NCI-H1417 (cell line): ENCODE data around the gene FLNA.
"Not testable (repeated sequence)": the region's sequence is repeated elsewhere in the genome, so short reads cannot be mapped to it uniquely, and the experiment has no call there.

Source experiments
- DNase-seq, 3 experiments: peaks; one replicate each; lab custom pipeline; 2025; lab: John Stamatoyannopoulos, UW

The FLNA gene

DNA sequence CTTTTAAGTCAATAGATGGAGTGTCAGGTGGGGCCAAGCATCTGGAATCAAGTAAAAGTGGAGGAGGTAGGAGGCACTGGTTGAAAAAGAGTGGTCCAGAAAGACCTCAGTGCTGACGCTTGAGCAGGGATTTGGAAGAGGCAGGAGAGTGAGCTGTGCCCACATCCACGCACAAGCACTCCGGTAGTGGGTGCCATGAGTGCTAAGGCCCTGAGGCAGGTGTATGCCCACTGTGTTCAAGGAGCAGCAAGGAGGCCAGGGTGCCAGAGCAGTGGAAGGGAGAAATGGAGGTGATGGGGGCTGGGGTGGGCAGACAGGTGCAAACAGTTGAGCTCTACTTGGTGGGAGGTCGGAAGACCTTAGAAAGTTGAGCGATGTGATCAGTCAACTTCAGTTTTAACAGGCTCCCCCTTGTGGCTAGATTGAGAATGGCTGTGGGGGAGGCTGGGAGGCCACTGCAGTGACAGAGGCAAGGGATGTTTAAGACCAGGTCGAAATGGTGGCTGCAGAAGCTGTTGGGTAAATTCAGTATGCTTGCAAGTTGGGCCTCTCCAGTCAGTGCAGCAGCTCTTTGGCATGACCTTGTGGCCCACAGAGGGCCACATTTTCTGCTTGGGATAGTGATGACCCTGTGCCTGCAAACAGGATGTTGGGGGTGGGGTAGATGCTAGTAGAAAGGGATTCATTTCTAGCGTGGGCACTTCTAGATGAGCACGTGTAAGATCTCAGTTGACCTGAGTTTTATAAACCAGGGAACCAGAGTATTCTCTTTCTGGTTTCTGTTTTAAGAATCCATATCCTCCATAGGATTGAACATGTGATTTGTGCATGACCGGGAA lies 66.1 kb downstream of the FLNA start:
- peak; percentile 37 to 59 (median 54) for DNase-seq

DNA sequence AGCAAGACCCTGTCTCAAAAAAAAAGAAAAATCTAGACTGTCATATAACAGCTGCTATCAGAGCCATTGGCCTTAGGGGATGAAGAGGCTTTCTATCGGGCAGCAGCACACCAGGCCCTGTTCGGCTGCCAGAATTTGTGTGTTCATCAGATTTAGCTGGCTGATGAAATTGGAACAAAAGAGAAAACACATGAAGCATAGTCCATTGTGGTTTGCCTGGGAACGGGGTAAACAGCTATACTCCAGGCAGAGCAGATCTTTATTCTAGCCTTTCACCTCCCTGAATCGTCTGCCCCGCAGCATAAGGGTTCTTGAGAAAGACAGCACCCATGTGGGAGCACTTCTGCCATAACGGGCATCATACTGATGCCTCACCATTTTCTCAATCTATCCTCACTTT lies 67.2 kb downstream of the FLNA start:
- no peak for DNase-seq

DNA sequence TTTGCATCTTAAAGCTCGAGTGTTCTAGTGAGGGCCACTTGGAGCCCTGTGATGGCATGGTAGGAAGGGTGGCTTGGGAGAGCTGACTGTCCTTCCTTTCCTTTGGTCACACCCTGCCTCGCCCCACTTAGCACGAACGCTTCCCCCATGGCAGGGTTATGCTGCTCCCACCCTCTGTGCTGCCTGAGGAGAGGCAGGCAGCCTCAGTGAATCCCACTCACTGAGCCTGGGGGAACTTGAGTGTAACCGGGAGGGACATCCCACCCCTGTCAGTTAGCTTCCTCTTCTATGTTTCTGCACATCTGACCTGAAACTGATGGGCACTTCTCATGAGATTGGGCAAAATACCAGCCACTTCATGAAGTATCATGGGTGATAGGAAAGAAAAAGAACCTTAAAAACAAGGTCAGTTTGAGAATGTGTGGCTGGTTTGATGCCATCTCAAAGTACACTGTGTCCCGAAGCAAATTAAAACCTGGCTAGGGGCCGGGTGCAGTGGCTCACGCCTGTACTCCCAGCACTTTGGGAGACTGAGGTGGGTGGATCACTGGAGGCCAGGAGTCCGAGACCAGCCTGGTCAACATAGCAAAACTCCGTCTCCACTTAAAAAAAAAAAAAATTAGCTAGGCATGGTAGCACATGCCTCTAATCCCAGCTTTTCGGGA lies 68.8 kb downstream of the FLNA start:
- DNase-seq: no peak

DNA sequence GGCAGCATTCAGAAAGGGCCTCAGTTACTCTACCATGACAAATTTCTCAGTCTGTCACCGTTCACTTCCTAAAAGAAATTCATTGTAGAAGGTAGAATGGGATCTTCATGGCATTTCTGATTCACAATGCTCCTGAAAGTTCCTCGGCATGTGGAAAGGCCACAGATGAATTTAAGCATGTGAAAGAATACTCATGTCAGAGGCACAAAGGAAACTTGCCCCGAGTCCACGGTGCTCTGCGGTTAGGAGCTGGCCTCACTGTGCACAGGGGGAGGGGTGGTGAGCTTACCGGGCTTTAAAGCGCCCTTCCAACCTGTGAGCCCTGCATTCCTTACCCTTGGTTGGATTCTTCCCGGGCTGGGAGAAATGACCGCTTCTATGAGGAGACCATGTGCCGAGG lies 69.6 kb downstream of the FLNA start:
- DNase-seq: no peak

- no peak for DNase-seq
Observed at GRCh38 chrX:154303476-154303875, 71.0 kb downstream of the FLNA start.

- not testable (repeated sequence) for DNase-seq
Observed at GRCh38 chrX:154302998-154303397, 71.4 kb downstream of the FLNA start.

DNA sequence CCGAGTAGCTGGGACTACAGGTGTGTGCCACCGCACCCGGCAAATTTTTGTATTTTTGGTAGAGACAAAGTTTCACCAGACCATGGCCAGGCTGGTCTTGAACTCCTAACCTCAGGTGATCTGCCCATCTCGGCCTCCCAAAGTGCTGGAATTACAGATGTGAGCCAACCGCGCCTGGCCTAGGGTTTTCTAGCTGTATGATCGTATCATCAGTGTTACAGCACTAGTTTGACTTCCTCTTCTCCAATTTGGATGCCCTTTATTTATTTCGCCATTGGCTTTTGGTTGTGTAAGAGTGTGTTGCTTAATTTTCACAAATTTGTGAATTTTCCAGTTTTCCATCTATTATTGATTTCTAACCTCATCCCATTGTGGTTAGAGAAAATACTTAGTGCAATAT lies 73.6 kb downstream of the FLNA start:
- DNase-seq: no peak
